SK-N-MC (cell line): ENCODE measurements around the gene PRG2.
"Not testable (repeated sequence)": the region's sequence is repeated elsewhere in the genome, so short reads cannot be mapped to it uniquely, and the experiment has no call there.

Experiments
- DNase-seq: peaks from one replicate; pipeline ENCODE4 v3.0.0-alpha.2; 2011; ENCODE audit warnings: low read depth, low spot score
- H3K27ac ChIP-seq: fragments of 200-600 bp; sonication (generic); 2 replicates; pipeline ENCODE4 v1.5.1; 2016; ENCODE audit warnings: mixed run types
- H3K36me3 ChIP-seq: fragments of 200-600 bp; sonication (generic); 2 replicates; pipeline ENCODE4 v1.6.1; 2017; ENCODE audit warnings: antibody characterized with exemption, low read length, mixed read lengths; ENCODE audit not compliant: insufficient read depth
- H3K4me3 ChIP-seq: fragments of 200-600 bp; sonication (generic); 2 replicates; pipeline ENCODE4 v1.5.1; 2016
- H3K9ac ChIP-seq: fragments of 200-600 bp; sonication (generic); 2 replicates; pipeline ENCODE4 v1.8.0; 2017; ENCODE audit warnings: mixed run types, mixed read lengths; ENCODE audit not compliant: insufficient read length
- H3K9me3 ChIP-seq: fragments of 200-600 bp; sonication (generic); 2 replicates; pipeline ENCODE4 v1.6.1; 2017; ENCODE audit warnings: low read depth, mild to moderate bottlenecking, antibody characterized with exemption, low read length, moderate library complexity, mixed read lengths
- EZH2 ChIP-seq: fragments of 200-600 bp; sonication (generic); IDR thresholded peaks from one replicate; pipeline ENCODE4 v1.6.1; 2017; ENCODE audit warnings: antibody characterized with exemption
- FOXP2 ChIP-seq: optimal IDR thresholded peaks from 2 replicates; pipeline ENCODE3; 2011; ENCODE audit warnings: mild to moderate bottlenecking, moderate library complexity; ENCODE audit not compliant: insufficient read depth; ENCODE audit errors: extremely low read length, control extremely low read depth
- POLR2AphosphoS5 ChIP-seq: IDR thresholded peaks from 2 replicates; pipeline ENCODE4 v1.6.1; 2012; ENCODE audit warnings: mild to moderate bottlenecking, low read depth, low read length, borderline replicate concordance

PRG2 gene

DNA sequence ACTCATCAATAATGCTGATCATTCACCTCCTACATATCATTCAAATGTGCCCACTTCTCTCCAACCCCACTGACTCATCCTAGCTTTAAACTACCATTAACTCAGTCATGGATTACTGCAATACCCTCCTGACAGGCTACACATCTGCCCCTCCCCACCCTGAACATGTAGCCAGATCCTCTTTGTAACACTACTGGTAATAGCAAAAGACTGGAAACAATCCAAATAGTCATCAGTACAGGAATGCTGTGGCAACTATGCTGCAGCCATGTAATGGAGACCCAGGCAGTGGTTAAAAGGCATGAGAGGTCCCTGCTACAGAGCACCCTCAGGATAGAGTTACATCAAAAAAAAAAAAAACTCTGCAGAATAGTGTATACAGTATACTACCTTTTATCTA, 19.8 kb upstream of the PRG2 start:
- no peak for DNase-seq
- Histone ChIP-seq H3K9me3 (no peaks in the 10 kb centered on the region), H3K36me3 (no peaks in the 10 kb centered on the region), H3K9ac (no peak overlapping the region), H3K4me3 (no peak overlapping the region), H3K27ac (no peak overlapping the region)
- TF ChIP-seq FOXP2 = no peak
- TF ChIP-seq EZH2 = no peak
- no peak for TF ChIP-seq POLR2AphosphoS5

DNA sequence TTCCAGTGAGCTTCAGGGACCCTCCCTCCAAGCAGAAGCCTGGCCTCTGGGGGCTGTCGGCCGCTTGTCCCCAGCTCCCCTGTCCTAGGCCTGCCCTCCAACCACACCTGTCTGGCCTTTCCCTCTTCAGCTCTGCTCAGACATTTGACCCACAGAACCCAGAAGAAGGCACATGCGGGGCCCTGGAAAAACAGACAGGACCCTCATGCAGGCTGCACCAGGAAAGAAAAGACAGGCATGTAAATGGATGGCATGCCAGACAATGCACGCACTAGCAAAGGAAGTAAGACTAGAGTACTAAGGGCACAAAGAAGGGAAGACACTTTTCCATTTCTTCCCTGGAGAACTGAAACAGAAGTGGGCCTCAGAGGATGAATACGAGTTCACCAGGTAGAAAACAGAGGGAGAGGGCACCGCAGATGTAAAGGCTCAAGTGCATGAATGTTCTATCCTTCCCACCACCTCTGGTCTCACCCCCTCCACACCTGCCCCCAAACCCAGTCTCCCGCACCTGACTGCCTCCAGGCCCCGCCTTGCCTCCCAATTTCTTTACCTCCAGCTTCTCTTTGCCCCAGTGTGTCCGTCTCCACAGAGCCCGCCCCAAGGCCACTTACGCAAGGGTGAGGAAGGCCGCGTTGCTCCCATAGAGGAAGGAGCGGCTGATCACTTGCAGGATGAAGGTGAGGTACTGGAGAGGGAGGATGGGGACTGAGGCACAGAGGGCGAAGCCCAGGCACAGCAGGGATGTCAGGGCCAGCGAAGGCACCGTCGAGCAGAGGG, 19.1 kb upstream of the PRG2 start:
- Histone ChIP-seq H3K4me3 (no peak overlapping the region), H3K36me3 (no peaks in the 10 kb centered on the region), H3K9ac (no peak overlapping the region), H3K9me3 (no peaks in the 10 kb centered on the region), H3K27ac (no peak overlapping the region)
- no peak for DNase-seq
- TF ChIP-seq EZH2 = no peak
- no peak for TF ChIP-seq FOXP2
- no peak for TF ChIP-seq POLR2AphosphoS5

DNA sequence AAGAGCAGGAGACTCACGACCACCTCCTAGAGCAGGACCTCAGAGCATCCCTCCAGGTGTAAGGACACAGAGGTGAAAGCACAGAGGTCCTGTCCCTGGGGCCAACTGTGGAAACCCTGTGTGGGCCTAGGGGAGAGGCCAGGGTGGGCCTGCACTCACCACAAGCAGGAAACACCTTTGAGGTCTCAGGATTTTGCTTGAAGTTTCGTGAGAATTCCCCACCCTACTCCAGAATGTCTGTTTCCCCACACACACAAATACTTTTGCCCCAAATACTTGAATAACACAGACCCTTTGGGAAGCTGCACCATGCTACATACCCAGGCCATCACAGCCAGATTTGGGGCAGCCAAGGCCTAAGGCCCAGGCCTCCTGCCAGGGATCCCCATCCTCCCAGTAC, 18.3 kb upstream of the PRG2 start:
- no peak for TF ChIP-seq FOXP2
- no peak for TF ChIP-seq POLR2AphosphoS5
- TF ChIP-seq EZH2 = no peak
- Histone ChIP-seq H3K27ac (no peak overlapping the region), H3K36me3 (no peaks in the 10 kb centered on the region), H3K9ac (no peak overlapping the region), H3K4me3 (no peak overlapping the region), H3K9me3 (no peaks in the 10 kb centered on the region)
- DNase-seq = no peak

DNA sequence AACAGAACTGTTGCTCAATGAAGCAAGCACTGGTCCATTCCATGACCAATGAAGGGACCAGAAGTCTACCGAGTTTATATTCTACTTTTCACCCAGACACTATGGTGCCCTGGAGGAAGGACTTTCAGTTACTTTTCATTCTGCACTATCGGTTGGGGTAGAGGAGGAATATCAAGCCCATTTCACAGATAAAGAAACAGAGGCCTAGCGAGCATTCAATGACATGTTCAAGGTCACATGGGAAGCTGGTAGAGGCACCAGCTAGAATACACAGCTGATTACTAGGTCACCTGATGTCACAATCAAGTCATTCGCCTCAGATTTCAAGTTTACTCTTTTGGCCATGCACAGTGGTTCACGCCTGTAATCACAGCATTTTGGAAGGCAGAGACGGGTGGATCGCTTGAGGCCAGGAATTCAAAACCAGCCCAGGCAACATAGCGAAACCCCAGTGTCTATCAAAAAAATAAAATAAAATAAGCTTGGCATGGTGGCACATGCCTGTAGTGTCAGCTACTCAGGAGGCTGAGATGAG, 17.6 kb upstream of the PRG2 start:
- H3K9ac ChIP-seq = no peak overlapping the region
- no peaks in the 10 kb centered on the region for H3K9me3 ChIP-seq
- H3K36me3 ChIP-seq = no peaks in the 10 kb centered on the region
- TF ChIP-seq EZH2 (no peak), POLR2AphosphoS5 (no peak), FOXP2 (no peak)
- no peak overlapping the region for H3K27ac ChIP-seq
- H3K4me3 ChIP-seq = no peak overlapping the region
- no peak for DNase-seq

DNA sequence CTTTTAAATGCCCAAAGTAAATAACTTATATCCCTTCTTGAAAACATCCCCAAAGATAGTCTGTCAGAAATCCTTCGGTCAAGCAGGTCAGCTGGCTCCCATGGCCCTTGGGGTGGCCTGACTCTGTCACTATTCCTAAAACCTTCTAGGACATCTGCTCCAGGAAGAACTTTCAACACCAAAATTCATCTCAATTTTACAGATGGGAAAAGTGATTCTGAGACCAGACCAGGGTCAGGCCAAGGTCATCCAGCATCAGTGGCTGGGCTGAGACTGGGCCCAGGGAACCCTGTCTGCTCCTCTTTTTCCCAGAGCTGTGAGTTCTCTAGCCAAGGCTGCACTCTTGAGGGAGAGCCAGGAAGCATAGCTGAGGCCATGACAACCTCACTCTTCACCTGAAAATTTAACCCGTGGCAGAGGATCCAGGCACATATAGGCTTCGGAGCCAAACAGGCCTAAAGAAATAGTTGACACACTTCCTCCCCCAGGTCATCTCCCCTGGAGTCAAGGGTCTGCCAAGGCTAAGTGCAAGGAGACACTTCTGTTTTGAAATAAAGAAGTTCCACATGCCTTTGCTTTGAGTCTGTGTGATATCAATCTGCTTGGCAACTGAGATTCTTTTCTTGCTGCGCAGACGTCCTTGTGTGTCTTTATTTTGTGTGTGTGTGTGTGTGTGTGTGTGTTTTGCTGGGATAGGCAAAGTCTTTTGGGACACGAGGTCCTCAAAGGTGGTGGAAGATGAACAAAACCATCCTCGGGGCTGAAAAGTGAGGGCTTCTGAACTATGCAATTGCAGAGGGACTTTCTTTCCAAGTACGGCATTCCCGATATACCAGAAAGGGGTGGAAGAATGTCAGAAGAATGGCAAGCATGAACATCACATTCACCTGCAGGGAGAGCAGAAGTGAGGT, 16.8 kb upstream of the PRG2 start:
- no peak for TF ChIP-seq FOXP2
- no peak for TF ChIP-seq EZH2
- TF ChIP-seq POLR2AphosphoS5 = no peak
- Histone ChIP-seq H3K4me3 (no peak overlapping the region), H3K9ac (no peak overlapping the region), H3K36me3 (no peaks in the 10 kb centered on the region), H3K9me3 (no peaks in the 10 kb centered on the region), H3K27ac (no peak overlapping the region)
- DNase-seq = no peak

DNA sequence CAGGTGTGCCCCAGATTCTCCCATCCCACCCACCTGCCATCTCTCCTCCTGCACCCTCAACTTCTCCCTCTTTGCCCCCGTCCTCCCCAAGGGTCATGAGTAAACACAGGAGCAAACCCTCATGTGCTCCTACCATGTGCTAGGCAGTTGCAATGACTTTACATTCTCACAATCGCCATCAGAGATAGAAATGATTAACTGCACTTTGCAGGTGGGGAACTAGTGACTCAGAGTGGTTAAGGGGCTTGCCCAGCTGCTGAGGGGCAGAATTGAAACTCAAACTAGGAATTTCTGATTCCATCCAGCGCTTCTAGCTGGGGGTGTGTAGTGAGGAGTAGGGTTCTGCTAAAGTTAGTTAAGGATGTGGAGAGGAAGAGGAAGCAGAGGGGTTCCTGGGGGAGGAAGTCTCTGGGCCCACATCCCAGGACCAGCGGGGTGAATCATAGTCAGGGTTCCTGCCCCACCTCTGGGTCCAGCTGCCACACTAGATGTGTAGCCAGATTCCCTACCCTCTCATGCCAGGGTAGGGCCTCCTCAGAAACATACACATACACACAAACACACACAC, 16.0 kb upstream of the PRG2 start:
- Histone ChIP-seq H3K9ac (no peak overlapping the region), H3K4me3 (no peak overlapping the region), H3K27ac (no peak overlapping the region), H3K9me3 (no peaks in the 10 kb centered on the region), H3K36me3 (no peaks in the 10 kb centered on the region)
- no peak for DNase-seq
- no peak for TF ChIP-seq POLR2AphosphoS5
- no peak for TF ChIP-seq FOXP2
- no peak for TF ChIP-seq EZH2

DNA sequence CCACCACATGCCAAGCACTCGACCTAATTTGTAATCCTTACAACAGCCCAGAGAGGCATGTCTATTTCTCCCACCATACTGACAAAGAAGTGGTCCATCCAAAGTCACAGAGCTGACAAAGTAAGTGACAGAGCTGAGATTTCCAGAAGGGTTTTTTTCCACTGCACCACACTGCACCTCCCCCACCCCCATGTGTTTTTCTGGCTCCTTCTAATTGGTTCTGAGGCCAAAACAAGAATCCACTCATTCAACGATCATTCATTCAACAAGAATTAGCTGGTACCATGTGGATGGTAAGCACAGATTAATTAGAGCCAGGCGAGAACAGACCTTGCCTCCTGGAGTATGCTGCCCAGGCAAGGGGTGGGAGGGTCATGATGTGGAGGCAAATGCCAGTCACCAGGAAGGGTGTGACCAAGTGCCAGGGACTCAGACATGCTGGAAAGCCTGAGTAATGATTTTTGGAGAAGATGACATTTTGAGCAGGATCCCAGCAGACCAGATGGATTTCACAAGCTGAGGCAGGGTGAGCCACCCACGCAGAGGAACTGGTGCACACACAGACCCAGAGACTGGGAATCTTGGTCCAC, 14.9 kb upstream of the PRG2 start:
- H3K9me3 ChIP-seq = no peaks in the 10 kb centered on the region
- H3K9ac ChIP-seq = no peak overlapping the region
- H3K36me3 ChIP-seq = no peaks in the 10 kb centered on the region
- no peak overlapping the region for H3K27ac ChIP-seq
- no peak for TF ChIP-seq FOXP2
- no peak for TF ChIP-seq EZH2
- no peak for TF ChIP-seq POLR2AphosphoS5
- H3K4me3 ChIP-seq = no peak overlapping the region
- DNase-seq = no peak

DNA sequence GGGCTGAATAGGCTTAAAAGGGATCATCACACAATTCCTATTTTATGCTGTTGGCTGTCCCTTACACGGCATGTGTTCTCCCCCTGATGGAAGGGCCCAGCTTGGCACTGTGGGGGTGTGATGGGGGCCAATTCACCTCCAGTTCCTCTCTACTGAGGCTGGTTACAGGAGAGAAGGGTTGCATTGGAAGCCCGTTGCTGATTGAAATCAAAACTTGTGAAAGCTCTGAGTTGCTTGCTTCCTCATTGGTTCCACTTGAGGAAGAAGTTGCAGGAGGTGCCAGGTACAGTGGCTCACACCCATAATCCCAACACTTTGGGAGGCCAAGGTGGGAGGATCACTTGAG, 13.3 kb upstream of the PRG2 start:
- Histone ChIP-seq H3K4me3 (no peak overlapping the region), H3K9ac (no peak overlapping the region), H3K27ac (no peak overlapping the region), H3K9me3 (no peaks in the 10 kb centered on the region), H3K36me3 (no peaks in the 10 kb centered on the region)
- TF ChIP-seq FOXP2 (no peak), EZH2 (no peak), POLR2AphosphoS5 (no peak)
- DNase-seq = no peak

DNA sequence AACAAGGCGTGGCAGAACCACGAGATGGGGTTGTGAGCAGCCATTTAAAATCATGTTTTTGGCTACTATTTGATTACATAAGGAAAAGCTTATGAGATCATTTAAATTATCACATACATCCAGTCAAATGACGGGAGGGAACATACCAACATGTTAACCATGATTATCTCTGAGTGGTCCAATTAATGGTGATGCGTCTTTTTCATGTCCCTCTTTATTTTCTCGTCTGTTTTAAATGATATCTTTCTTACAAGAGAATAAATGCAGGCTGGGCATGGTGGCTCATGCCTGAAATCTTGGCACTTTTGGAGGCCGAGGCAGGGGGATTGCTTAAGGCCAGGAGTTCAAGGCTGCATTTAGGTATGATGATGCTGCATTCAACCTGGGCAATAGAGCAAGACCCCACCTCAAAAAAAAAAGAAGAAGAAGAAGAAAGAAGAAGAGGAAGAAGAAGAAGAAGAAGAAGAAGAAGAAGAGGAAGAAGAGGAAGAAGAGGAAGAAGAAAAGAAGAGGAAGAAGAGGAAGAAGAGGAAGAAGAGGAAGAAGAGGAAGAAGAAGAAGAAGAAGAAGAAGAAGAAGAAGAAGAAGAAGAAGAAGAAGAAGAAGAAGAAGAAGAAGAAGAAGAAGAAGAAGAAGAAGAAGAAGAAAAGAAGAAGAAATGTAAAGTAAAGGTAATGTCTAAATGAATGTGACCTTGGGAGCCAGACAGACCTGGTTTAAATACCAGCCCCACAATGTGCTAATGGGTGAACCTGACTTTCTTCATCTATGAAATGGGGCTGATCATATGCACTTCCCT, 12.8 kb upstream of the PRG2 start:
- H3K9ac ChIP-seq, H3K27ac ChIP-seq, H3K4me3 ChIP-seq, DNase-seq, H3K36me3 ChIP-seq, H3K9me3 ChIP-seq: not testable (repeated sequence)
